HG02943 (cell line): ENCODE data around the gene HSD17B1.

Source experiments
- ATAC-seq: cut with Tn5 transposase; IDR thresholded peaks from one replicate; pipeline ENCODE4 v1.9.1; 2021; ENCODE audit warnings: mild to moderate bottlenecking, low read depth, moderate library complexity; ENCODE audit not compliant: unreplicated experiment

HSD17B1 gene

DNA sequence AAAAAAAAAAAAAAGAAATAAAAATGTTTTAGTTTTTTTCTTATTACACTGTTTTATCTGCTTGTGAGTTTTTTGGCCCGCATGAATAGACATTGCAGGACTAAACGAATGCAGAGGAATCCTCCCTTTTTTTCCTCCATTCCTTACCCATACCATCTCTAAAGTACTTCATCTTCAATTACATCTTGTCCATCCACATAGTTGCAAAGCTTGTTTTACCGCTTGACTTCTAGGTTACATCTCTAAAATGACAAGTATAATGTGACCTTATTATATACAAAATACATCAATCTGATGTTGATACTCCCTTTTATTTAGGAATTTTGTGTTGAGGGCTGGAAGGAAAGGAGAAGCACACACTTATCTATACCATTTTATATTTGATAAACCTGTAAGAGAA, 43.7 kb downstream of the HSD17B1 start:
- ATAC-seq: no peak

DNA sequence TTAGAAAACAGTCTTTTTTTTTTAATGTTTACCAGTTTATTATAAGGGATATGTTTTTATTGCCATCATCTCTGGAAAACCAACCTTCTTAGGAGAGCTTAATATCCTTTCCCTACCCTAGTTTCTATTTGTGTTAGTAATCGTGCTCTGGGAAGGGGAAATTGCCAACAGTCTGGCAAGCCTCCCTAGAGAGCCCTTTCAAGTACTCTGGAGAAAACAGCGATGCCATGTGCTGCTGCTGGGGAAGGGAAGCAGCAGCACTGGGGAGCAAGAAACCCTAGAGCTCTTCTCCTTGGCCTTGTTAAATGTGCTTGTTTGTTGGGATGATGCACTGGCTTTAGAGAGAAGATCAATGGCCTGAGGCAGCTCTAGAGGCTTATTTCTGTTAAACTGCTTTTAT, 46.2 kb downstream of the HSD17B1 start:
- ATAC-seq: no peak

DNA sequence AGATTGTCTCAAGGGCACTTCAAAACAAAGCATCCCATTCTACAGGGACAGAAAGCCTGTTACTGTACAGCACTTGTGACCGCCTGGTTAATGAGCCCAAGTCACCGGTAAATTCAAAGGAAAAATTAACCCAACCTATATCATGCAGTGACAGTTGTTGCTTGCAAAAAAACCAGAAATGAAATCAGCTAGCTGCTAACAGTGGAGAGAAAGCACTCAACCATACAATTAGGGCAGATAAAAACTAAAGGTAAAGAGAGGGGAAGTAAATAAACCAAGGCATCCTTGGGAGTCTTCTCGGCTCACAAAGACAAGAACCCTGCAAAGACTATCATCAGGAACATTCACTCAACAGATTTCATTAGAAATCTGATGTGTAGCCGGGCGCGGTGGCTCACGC, 50.6 kb downstream of the HSD17B1 start:
- ATAC-seq: no peak
